Adrenal gland (tissue), 5 donors: Measurements from ENCODE around the gene PRMT2.

Source experiments
- CTCF ChIP-seq, 6 experiments: fragments of 450-650 bp in 4 of 6; fragments of 200-600 bp in 2 of 6; sonication (generic) in 1 of 6; IDR thresholded peaks; 1 replicate in 5 of 6; 2 replicates in 1 of 6; pipeline versions ENCODE4 v1.5.1 to v1.8.0; 2016 to 2021; ENCODE audit warnings: antibody characterized with exemption in 6 of 6, mild to moderate bottlenecking in 2 of 6, moderate library complexity in 1 of 6
- POLR2A ChIP-seq, 2 donors: fragments of 450-650 bp; IDR thresholded peaks; one replicate each; pipeline ENCODE4 v1.6.1; 2017; ENCODE audit warnings: antibody characterized with exemption in 2 of 2, mild to moderate bottlenecking in 2 of 2, moderate library complexity in 1 of 2
- donor health status: DM: no; HTN: no; CAD: no.

DNA sequence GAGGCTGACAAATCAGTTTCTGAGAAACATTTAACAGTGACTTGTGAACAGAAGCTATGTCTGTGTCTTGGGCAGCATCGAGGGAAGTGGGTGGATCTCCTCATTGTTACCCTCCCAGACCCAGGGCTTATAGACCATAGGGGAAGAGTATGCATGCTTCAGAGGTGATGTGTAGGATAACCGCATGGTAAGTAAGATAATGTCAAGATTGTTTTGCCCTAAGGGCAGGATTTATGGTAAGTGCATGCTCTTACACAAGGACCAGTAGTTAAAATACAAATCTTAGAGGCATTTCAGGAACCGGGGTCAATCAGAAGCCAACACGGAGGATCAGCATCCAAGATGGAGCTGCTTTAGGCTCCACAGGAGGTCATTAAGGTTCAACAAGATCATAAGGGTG lies 7.7 kb upstream of the PRMT2 start:
- TF ChIP-seq CTCF (IDR thresholded peaks at IDR 0.05) = no peak
- no peak for TF ChIP-seq POLR2A (IDR thresholded peaks at IDR 0.05)
